Ectodermal cell (in vitro differentiated cells): ENCODE data around the gene ERMN.

Source experiments
- H3K27ac ChIP-seq: 2 replicates; pipeline ENCODE4 v1.7.0; 2013; ENCODE audit warnings: mild to moderate bottlenecking, low read depth, low read length; ENCODE audit not compliant: insufficient read depth, poor library complexity, severe bottlenecking
- H3K27me3 ChIP-seq: 2 replicates; pipeline ENCODE4 v1.7.0; 2013; ENCODE audit warnings: mild to moderate bottlenecking, low read length; ENCODE audit not compliant: insufficient read depth, control insufficient read depth, poor library complexity, severe bottlenecking
- H3K36me3 ChIP-seq: one replicate; pipeline ENCODE4 v1.7.0; 2013; ENCODE audit warnings: low read length; ENCODE audit not compliant: control insufficient read depth, insufficient read depth
- H3K4me1 ChIP-seq: one replicate; pipeline ENCODE4 v1.7.0; 2013; ENCODE audit warnings: low read length; ENCODE audit not compliant: control insufficient read depth, insufficient read depth
- H3K4me3 ChIP-seq: 2 replicates; pipeline ENCODE4 v1.7.0; 2013; ENCODE audit warnings: low read depth, low read length, control low read depth; ENCODE audit not compliant: insufficient read depth
- H3K9me3 ChIP-seq: 2 replicates; pipeline ENCODE4 v1.7.0; 2013; ENCODE audit warnings: mild to moderate bottlenecking, low read length, moderate library complexity; ENCODE audit not compliant: control insufficient read depth
- WGBS, 2 experiments: methylation state at CpG; one replicate each; pipeline ENCODE4 v1.1.7; 2013; ENCODE audit warnings: missing lambda C conversion rate in 2 of 2; 5-methylcytosine and 5-hydroxymethylcytosine counted together

The ERMN gene

GRCh38 chr2:157318884-157319283 is 6.7 kb downstream of the ERMN start:
- 95 to 97% methylated on average over 2 of the region's 2 CpGs for WGBS, 2 experiments
- no peaks in the 10 kb centered on the region for H3K9me3 ChIP-seq

DNA sequence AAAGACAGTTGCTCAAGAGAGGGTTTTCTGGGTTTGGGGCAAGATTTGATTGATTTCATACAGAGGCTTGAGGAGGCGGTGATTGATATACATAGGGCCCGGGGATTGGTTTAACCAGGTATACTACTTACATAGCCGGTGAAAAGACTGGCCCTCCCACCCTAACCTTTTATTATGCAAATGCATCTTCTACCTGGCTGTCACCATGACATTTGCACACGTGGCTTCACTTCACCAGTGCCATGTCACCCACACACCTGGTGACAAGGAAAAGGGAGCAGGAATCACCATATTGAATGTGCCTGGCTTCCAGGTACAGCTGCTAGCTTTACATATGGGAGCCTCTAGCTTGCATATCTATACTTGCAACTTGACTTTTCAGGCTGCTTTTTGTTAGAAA is 9.7 kb downstream of the ERMN start:
- no peak overlapping the region for H3K27ac ChIP-seq
- no peaks in the 10 kb centered on the region for H3K36me3 ChIP-seq
- no peaks in the 10 kb centered on the region for H3K9me3 ChIP-seq
- H3K27me3 ChIP-seq: no peaks in the 10 kb centered on the region
- WGBS, 2 experiments: 69 to 75% methylated on average over 4 of the region's 4 CpGs
- H3K4me3 ChIP-seq: no peak overlapping the region
- H3K4me1 ChIP-seq: peaks cover 5% of the 10 kb centered on the region

More at GRCh38 chr2:157318884-157319283, 6.7 kb downstream of the ERMN start:
- no peak overlapping the region for H3K27ac ChIP-seq
- peaks cover 11% of the 10 kb centered on the region for H3K4me1 ChIP-seq
- no peaks in the 10 kb centered on the region for H3K36me3 ChIP-seq
- no peak overlapping the region for H3K4me3 ChIP-seq
- H3K27me3 ChIP-seq: peaks cover 17% of the 10 kb centered on the region

DNA sequence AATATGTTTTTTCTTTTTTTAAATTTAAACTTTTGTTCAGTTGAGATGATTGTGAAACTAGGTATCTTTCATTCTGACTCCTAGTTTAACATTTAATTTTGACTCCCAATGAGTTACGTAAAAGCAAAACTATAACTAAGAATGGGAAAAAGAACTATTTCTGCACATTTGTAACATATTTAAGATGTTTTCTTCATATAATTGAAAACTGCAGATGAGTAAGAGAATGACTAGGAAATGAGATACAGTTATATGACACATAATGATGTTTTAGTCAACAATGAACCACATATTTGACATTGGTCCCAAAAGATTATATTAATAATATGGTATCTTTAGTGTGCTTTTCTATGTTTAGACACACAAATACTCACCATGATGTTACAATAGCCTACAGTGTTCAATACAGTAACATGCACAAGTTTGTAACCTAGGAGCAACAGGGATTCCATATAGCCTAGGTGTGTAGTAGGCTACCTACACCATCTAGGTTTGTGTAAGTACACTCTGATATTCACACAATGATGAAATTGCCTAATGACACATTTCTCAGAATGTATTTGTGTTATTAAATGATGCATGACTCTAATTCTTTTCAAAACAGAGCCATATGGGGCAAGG is 12.6 kb downstream of the ERMN start:
- no peak overlapping the region for H3K4me3 ChIP-seq
- H3K27me3 ChIP-seq: no peaks in the 10 kb centered on the region
- no peaks in the 10 kb centered on the region for H3K9me3 ChIP-seq
- 100% methylated on average over 1 of the region's 1 CpG; no CpG with 5 or more reads in 1 of the 2 experiments for WGBS, 2 experiments
- no peaks in the 10 kb centered on the region for H3K4me1 ChIP-seq
- no peak overlapping the region for H3K27ac ChIP-seq
- H3K36me3 ChIP-seq: no peaks in the 10 kb centered on the region

GRCh38 chr2:157311706-157312105 is 13.9 kb downstream of the ERMN start:
- Histone ChIP-seq H3K4me1 (no peaks in the 10 kb centered on the region), H3K9me3 (no peaks in the 10 kb centered on the region), H3K27me3 (no peaks in the 10 kb centered on the region), H3K4me3 (no peak overlapping the region), H3K27ac (no peak overlapping the region), H3K36me3 (no peaks in the 10 kb centered on the region)
- 83% methylated on average over 1 of the region's 1 CpG for WGBS, 2 experiments

GRCh38 chr2:157309878-157310277 is 15.7 kb downstream of the ERMN start:
- Histone ChIP-seq H3K4me3 (no peak overlapping the region), H3K36me3 (no peaks in the 10 kb centered on the region), H3K27me3 (no peaks in the 10 kb centered on the region), H3K4me1 (no peaks in the 10 kb centered on the region), H3K9me3 (no peaks in the 10 kb centered on the region), H3K27ac (no peak overlapping the region)
- WGBS, 2 experiments: 96 to 100% methylated on average over 2 of the region's 2 CpGs

- no peak overlapping the region for H3K27ac ChIP-seq
- WGBS, 2 experiments: 44 to 100% methylated on average over 1 of the region's 1 CpG
Measured at GRCh38 chr2:157307021-157307420, 18.6 kb downstream of the ERMN start.

GRCh38 chr2:157305723-157306110 is 19.9 kb downstream of the ERMN start:
- no peaks in the 10 kb centered on the region for H3K4me1 ChIP-seq
- H3K9me3 ChIP-seq: no peaks in the 10 kb centered on the region
- no peaks in the 10 kb centered on the region for H3K36me3 ChIP-seq
- H3K27me3 ChIP-seq: no peaks in the 10 kb centered on the region
- 93 to 97% methylated on average over 4 of the region's 4 CpGs for WGBS, 2 experiments
- H3K4me3 ChIP-seq: no peak overlapping the region
- H3K27ac ChIP-seq: no peak overlapping the region

More at GRCh38 chr2:157307021-157307420, 18.6 kb downstream of the ERMN start:
- Histone ChIP-seq H3K4me1 (no peaks in the 10 kb centered on the region), H3K27me3 (no peaks in the 10 kb centered on the region), H3K4me3 (no peak overlapping the region), H3K36me3 (no peaks in the 10 kb centered on the region), H3K9me3 (no peaks in the 10 kb centered on the region)

DNA sequence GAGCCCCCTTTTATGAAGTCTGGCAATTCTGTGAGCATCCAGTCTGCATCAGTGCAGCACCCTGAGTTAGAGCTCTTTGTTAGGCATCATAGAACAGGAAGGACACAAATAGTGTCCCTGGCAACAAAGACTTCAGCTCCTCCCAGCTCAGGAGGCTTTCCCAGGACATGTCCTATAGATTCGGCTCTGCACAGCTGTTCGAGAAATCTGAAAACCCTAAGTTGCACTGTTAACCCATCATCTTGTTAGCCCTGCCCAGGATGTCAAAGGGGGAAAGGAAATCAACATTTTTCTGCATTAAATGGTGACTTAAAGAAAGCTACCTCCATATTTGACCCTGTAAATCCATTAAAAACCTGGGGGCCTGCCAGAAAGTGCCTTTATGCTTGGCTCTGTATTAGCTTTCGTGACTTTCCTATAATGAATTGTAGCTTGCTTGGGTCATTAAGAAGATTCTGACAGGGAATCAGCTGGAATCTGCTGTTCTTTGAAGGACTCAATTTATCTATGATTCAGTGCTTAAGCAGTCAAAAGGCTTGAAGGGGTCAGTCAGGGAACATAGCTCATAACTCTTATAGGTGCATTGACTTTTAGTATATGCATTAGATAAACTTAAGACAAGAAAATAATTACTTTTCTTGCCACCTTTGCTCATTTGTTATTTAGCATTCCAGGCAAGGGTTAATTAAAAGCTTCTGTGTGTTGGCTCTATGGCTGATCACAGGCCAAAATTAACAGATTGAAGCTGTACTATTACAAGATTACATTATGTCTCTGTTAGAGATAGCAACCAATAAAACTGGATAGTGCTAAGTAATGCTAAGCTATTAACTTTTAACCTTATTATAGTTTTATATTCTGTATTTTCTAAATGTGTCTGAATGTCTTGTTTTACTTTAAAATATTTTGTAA is 20.6 kb downstream of the ERMN start:
- Histone ChIP-seq H3K36me3 (no peaks in the 10 kb centered on the region), H3K27ac (no peak overlapping the region), H3K4me1 (no peaks in the 10 kb centered on the region), H3K27me3 (no peaks in the 10 kb centered on the region), H3K4me3 (no peak overlapping the region), H3K9me3 (no peaks in the 10 kb centered on the region)
- 54 to 57% methylated on average over 3 of the region's 3 CpGs for WGBS, 2 experiments

DNA sequence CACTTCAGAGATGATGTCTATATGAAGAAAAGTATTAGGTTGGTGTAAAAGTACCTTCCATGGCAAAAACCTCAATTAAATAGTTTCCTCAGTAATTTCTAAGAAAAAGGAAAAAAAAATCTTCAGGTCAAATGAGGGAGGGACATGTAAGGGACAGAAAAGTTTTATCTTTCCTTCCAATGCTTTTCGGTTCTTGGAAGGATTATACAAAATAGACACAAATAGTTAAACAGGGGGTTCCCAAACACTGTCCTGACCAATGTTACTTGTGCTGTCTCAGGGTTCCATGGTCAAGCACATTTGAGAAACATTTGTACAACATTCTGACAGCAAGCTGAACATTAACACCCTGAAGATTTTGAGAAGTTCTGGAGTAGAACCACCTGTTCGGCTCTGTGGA is 22.0 kb downstream of the ERMN start:
- Histone ChIP-seq H3K4me3 (no peak overlapping the region), H3K9me3 (no peaks in the 10 kb centered on the region)
- WGBS, 2 experiments: 43 to 52% methylated on average over 2 of the region's 2 CpGs

DNA sequence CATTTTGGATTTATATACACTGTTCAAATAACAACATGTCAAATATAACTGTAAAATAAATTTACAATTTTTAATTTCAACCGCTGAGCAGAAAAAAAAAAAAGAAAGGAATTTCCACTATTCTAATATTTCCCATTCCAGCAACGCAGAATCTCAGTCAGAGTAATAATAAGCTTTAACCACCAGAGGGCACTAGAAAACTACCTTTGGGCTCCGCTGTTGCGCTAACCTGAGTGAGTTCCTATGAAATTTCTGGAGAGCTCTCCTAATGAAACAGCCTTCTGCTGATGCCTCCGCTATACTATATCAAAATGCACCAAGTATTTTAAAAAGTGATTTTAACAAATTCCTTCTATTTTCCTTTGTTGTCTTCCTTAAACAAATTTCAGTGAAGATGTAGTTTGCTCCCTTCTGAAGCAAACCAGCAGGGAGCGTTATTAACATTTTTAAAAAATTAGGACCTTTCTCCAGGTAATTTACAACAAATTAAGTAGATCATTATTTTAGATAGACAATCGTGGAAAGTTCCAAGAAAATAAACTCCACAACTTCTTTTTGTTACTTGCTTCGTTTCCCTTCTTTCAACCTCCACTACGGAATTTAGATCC is 23.0 kb downstream of the ERMN start:
- Histone ChIP-seq H3K27me3 (no peaks in the 10 kb centered on the region), H3K9me3 (no peaks in the 10 kb centered on the region), H3K4me1 (no peaks in the 10 kb centered on the region), H3K36me3 (no peaks in the 10 kb centered on the region), H3K27ac (no peak overlapping the region), H3K4me3 (no peak overlapping the region)
- WGBS, 2 experiments: 14 to 41% methylated on average over 5 to 7 of the region's 9 CpGs

More for the DNA sequence above, 22.0 kb downstream of the ERMN start:
- Histone ChIP-seq H3K27me3 (no peaks in the 10 kb centered on the region), H3K36me3 (no peaks in the 10 kb centered on the region), H3K4me1 (no peaks in the 10 kb centered on the region), H3K27ac (no peak overlapping the region)
